ENCODE results near the gene WDR36.

Gene WDR36

GRCh38 chr5:111144352-111144930, 52.3 kb downstream of the WDR36 start:
- no peak overlapping the region for H3K4me3 ChIP-seq (ENCODE audit: low read length)
- H3K4me1 ChIP-seq (ENCODE audit: low read length), result peaks cover 26% of the 10 kb centered on the region
- no peaks in the 10 kb centered on the region for H3K36me3 ChIP-seq (replicated peaks; ENCODE audit: low read depth, low read length)

GRCh38 chr5:111146053-111146452, 53.9 kb downstream of the WDR36 start:
- H3K4me1 ChIP-seq (ENCODE audit: low read length), result peaks cover 26% of the 10 kb centered on the region
- no peak for TF ChIP-seq EZH2phosphoT487 (IDR thresholded peaks at IDR 0.05; ENCODE audit: low read depth)
- TF ChIP-seq, protein P1, sequence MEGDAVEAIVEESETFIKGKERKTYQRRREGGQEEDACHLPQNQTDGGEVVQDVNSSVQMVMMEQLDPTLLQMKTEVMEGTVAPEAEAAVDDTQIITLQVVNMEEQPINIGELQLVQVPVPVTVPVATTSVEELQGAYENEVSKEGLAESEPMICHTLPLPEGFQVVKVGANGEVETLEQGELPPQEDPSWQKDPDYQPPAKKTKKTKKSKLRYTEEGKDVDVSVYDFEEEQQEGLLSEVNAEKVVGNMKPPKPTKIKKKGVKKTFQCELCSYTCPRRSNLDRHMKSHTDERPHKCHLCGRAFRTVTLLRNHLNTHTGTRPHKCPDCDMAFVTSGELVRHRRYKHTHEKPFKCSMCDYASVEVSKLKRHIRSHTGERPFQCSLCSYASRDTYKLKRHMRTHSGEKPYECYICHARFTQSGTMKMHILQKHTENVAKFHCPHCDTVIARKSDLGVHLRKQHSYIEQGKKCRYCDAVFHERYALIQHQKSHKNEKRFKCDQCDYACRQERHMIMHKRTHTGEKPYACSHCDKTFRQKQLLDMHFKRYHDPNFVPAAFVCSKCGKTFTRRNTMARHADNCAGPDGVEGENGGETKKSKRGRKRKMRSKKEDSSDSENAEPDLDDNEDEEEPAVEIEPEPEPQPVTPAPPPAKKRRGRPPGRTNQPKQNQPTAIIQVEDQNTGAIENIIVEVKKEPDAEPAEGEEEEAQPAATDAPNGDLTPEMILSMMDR (IDR thresholded peaks at IDR 0.05; ENCODE audit: low read depth, low read length), result no peak

More at GRCh38 chr5:111144352-111144930, 52.3 kb downstream of the WDR36 start:
- peak overlapping the region; percentile 58 for H3K4me2 ChIP-seq (ENCODE audit: low read length)
- no peaks in the 10 kb centered on the region for H3K9me3 ChIP-seq (ENCODE audit: insufficient read depth, low read length)
- TF ChIP-seq, protein P1 (IDR thresholded peaks at IDR 0.05; ENCODE audit: low read depth, low read length), result no peak
- TF ChIP-seq EZH2phosphoT487 (IDR thresholded peaks at IDR 0.05; ENCODE audit: low read depth), result no peak
- H2AFZ ChIP-seq (ENCODE audit: low read depth, low read length), result no peak overlapping the region
- H4K20me1 ChIP-seq (ENCODE audit: insufficient read depth, low read length), result no peaks in the 10 kb centered on the region
- H3K79me2 ChIP-seq (ENCODE audit: low read length), result no peaks in the 10 kb centered on the region
- no peaks in the 10 kb centered on the region for H3K27me3 ChIP-seq (ENCODE audit: low read depth, low read length)
- no peak overlapping the region for H3K9ac ChIP-seq (ENCODE audit: low read length)
- H3K27ac ChIP-seq (ENCODE audit: low read length), result no peak overlapping the region

DNA sequence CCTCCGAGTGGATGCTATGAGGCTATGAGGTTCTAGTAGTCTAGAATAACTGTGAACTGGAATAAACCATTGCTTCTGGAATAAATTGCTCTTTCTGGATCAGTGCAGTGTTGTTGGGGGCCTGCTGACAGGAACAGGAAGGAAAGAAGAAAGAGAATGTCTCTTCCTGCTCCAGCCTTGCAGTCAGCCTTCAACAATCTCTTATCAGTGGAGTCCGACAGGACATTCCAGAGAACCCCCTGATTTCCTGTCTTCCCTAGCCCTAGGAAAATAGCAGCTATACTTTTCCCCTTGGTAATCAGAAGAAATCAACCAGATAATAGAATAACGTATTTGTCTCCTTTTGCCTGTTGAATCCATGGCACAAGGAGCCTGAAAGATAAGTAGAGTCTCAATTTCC, 55.4 kb downstream of the WDR36 start:
- Histone ChIP-seq H3K4me1 (ENCODE audit: low read length) (peaks cover 26% of the 10 kb centered on the region), H3K36me3 (replicated peaks; ENCODE audit: low read depth, low read length) (no peaks in the 10 kb centered on the region), H3K4me3 (ENCODE audit: low read length) (no peak overlapping the region), H2AFZ (ENCODE audit: low read depth, low read length) (no peak overlapping the region), H4K20me1 (ENCODE audit: insufficient read depth, low read length) (no peaks in the 10 kb centered on the region), H3K79me2 (ENCODE audit: low read length) (no peaks in the 10 kb centered on the region), H3K4me2 (ENCODE audit: low read length) (no peak overlapping the region), H3K9me3 (ENCODE audit: insufficient read depth, low read length) (no peaks in the 10 kb centered on the region), H3K27ac (ENCODE audit: low read length) (no peak overlapping the region), H3K9ac (ENCODE audit: low read length) (no peak overlapping the region), H3K27me3 (ENCODE audit: low read depth, low read length) (no peaks in the 10 kb centered on the region)
- no peak for TF ChIP-seq EZH2phosphoT487 (IDR thresholded peaks at IDR 0.05; ENCODE audit: low read depth)
- TF ChIP-seq, protein P1 (IDR thresholded peaks at IDR 0.05; ENCODE audit: low read depth, low read length), result no peak

More at GRCh38 chr5:111146053-111146452, 53.9 kb downstream of the WDR36 start:
- Histone ChIP-seq H3K79me2 (ENCODE audit: low read length) (no peaks in the 10 kb centered on the region), H3K9me3 (ENCODE audit: insufficient read depth, low read length) (no peaks in the 10 kb centered on the region), H3K4me2 (ENCODE audit: low read length) (peak overlapping the region; percentile 19), H3K27me3 (ENCODE audit: low read depth, low read length) (no peaks in the 10 kb centered on the region), H4K20me1 (ENCODE audit: insufficient read depth, low read length) (no peaks in the 10 kb centered on the region), H2AFZ (ENCODE audit: low read depth, low read length) (no peak overlapping the region), H3K27ac (ENCODE audit: low read length) (no peak overlapping the region), H3K4me3 (ENCODE audit: low read length) (no peak overlapping the region), H3K9ac (ENCODE audit: low read length) (no peak overlapping the region), H3K36me3 (replicated peaks; ENCODE audit: low read depth, low read length) (no peaks in the 10 kb centered on the region)

GRCh38 chr5:111151998-111152397, 59.9 kb downstream of the WDR36 start:
- Histone ChIP-seq H3K4me2 (ENCODE audit: low read length) (no peak overlapping the region), H4K20me1 (ENCODE audit: insufficient read depth, low read length) (no peaks in the 10 kb centered on the region), H3K9ac (ENCODE audit: low read length) (no peak overlapping the region), H3K27ac (ENCODE audit: low read length) (no peak overlapping the region), H3K79me2 (ENCODE audit: low read length) (no peaks in the 10 kb centered on the region), H2AFZ (ENCODE audit: low read depth, low read length) (no peak overlapping the region), H3K4me3 (ENCODE audit: low read length) (no peak overlapping the region), H3K4me1 (ENCODE audit: low read length) (peaks cover 10% of the 10 kb centered on the region), H3K9me3 (ENCODE audit: insufficient read depth, low read length) (no peaks in the 10 kb centered on the region), H3K36me3 (replicated peaks; ENCODE audit: low read depth, low read length) (no peaks in the 10 kb centered on the region), H3K27me3 (ENCODE audit: low read depth, low read length) (no peaks in the 10 kb centered on the region)
- TF ChIP-seq, protein P1 (IDR thresholded peaks at IDR 0.05; ENCODE audit: low read depth, low read length), result no peak
- no peak for TF ChIP-seq EZH2phosphoT487 (IDR thresholded peaks at IDR 0.05; ENCODE audit: low read depth)

Measured in OCI-LY3 (cell line).